Adrenal gland (tissue), 5 donors: ENCODE results near the gene FADS3.

Experiments used
- CTCF ChIP-seq, 6 experiments: fragments of 450-650 bp in 4 of 6; fragments of 200-600 bp in 2 of 6; sonication (generic) in 1 of 6; IDR thresholded peaks; 1 replicate in 5 of 6; 2 replicates in 1 of 6; pipeline versions ENCODE4 v1.5.1 to v1.8.0; 2016 to 2021; ENCODE audit warnings: antibody characterized with exemption in 6 of 6, mild to moderate bottlenecking in 2 of 6, moderate library complexity in 1 of 6
- POLR2A ChIP-seq, 2 donors: fragments of 450-650 bp; IDR thresholded peaks; one replicate each; pipeline ENCODE4 v1.6.1; 2017; ENCODE audit warnings: antibody characterized with exemption in 2 of 2, mild to moderate bottlenecking in 2 of 2, moderate library complexity in 1 of 2
- donor health status: DM: no; HTN: no; CAD: no.

DNA sequence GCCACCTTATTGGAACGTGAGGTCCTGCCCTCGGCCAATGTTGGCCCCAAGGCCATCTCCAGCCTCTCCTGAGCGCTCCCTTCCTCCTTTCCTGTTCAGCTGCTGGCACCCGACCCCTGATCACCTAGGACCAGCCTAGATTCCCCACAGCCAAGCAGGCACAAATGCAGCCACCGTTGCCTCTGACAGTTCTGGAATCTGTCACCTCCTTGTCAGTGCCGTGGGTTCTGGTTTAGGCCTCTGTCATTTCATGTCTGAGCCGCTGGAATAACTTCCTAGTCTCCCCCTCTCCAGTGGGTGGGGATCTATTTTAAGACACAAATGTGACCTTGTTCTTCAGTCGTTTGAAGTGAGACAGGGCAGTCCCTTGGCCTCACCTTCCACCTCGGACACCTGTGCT is 29.7 kb downstream of the FADS3 start:
- TF ChIP-seq CTCF (IDR thresholded peaks at IDR 0.05) (no peak), POLR2A (IDR thresholded peaks at IDR 0.05) (no peak)
